Stimulated activated CD8-positive, alpha-beta memory T cell treated with anti-CD3 and anti-CD28 coated beads, Interleukin-15, amount 100 ng/mL, for 4 hours (primary cell): ENCODE measurements around the gene CAMK2G.
"Not testable (repeated sequence)": the region's sequence is repeated elsewhere in the genome, so short reads cannot be mapped to it uniquely, and the experiment has no call there.

ENCODE experiments used
- DNase-seq, 2 donors: peaks; one replicate each; pipeline ENCODE4 v3.0.0-alpha.2; 2020; ENCODE audit warnings: low read depth in 2 of 2

The CAMK2G gene

DNA sequence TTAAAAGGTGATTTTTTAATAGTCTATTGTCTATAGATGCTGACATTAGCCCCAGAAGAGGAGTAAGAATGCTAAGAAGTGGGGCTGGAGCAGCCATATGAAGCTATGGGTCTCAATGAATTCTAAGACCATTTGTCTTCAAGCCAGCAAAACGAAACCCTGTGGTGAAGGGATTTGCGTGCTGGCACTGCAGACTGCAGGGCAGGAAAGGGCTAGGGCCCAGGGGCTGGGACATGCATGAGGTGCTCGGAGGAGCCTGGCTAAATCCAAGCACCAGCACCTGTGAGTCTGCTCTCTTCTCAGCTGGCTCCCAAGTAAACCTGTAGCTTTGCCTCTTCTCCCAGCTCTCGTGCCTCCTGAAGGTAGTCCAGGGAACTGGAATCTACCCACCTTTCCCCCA, 61.7 kb downstream of the CAMK2G start:
- DNase-seq, result no peak

DNA sequence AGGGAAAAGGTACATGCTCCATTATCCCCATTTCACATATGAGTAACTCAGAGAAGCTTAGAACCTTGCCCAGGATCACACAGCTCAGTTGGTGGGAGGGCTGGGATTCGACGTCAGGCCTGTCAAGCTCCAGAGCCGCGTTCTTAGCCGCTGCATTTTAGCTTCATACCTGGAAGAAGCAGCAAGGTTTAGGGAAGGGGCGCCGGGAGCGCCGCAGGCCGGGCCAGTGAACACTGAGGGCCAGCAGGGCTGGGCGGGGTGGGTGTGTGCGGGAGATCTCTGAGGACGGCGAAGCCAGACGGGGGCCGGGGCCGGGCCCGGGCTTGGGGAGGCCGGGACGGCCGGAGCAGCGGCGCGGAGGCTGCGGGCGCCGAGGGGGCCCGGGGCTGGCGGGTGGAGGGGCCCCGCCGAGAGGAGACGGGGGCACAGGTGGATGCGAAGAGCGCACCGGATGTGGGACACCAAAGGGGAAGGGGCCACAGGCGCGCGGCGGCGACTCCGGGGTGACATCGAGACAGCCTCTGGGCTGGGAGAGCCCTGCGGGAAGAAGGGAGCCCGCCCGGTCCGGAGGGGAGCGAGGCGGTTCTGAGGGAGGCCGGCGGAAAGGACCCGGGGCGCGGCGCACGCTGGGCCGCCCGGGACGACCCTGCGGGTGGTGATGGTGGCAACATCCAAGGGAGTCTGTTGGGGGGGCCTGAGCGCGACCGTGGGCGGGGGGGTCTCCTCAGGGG, 63.5 kb downstream of the CAMK2G start:
- peak; percentile 15 to 33 for DNase-seq

DNA sequence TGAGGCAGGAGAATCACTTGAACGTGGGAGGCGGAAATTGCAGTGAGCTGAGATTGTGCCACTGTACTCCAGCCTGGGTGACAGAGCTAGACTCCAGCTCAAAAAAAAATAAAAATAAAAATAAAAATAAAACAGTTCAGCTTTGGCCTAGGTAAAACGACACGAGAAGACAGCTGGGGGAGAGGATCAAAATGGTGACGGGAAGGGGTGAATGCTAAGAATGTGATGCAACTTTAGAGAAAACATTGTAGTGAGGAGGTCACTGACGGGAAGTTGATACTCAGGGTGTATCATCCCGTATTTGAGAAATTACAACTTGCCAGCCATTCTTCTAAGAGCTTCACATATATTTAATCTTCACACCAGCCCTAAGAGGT, 64.0 kb downstream of the CAMK2G start:
- DNase-seq, result no peak

DNA sequence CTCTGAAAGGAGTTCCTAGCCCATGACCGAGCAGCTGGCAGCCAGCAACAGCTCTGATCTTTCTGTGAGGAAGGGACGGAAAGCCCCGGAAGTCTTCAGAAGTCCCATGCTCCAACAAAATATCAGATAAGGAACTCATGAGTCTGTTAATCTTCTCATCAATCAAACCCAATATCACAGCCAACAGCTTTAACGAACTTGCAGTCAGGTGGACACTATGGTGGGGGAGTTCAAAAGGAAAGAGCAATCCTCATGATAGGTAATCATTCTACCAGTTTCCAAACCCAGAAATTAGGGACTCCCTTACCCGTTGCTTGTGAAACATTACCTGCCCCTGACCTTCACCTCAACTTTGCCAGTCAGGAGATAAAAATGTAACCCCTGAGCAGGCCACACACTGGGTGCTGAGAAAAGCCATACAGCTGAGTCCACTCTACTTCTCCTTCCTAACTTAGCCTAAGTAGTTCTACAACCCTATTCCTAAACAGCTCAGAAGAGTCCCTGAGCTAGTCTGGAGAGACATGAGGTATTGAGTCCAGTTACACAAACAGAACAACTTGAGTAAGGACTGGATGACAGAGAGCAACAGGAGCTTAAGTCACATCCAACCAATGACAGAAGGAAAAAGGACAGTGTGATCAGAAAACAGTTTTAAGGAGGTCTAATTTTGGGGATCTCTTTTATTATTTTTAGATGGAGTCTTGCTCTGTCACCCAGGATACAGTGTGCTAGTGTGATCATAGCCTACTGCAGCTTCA, 65.1 kb downstream of the CAMK2G start:
- DNase-seq, result no peak

DNA sequence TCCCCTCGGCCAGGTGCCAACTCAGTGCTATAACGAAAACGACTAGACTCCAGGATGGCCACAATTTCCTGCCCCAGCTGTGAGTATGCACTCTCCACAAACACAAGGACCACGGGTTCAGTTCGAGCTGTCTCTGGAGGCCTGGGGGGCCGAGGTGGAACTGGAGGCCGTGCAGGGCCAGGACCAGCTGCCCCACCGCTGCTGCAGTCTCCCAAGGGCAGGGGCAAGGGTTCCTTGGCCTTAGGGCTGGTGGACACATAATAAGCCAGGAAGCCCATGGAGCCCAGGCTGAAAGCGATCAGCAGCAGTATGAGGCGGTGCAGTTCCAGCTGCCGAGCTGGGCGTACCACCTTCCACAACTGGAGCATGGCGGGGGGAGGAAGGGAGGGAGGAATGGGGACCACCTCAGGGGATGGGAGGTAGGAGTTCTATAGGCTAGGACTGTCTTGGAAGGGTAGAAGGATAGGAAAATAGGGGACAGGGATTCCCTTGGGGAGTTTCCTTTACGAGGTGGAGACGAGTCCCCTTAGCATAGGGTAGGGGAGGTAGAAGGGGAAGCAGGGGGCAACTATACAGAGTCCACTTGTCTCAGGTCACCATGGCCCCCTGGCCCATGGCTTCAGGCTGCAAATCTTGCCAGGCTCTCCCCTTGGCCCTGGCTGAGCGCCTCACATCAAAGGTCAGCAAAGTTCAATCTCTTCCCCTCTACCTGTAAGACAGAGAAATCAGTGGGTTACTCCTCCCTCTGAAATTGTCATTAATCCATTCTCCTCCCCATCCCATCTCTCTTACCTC, 66.1 kb downstream of the CAMK2G start:
- no peak for DNase-seq

DNA sequence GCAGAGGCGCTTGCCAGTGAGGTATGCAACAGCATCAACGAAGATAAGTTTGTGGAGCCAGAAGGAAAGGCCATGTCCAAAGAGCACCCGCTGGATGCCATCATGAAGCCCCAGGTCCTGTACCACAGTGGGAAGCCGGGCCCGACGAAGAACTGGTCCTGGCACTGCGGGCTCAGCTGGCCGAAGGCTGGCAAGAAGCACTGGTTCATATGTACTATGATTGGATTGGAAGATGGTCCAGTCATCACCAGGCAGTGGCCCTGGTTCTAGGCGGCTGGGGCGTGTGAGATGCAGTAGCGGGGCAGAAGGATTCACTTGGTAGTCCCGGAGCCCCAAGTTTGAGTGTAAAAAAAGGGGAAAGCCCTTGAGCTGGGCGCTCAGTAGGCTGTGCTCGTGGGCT, 66.9 kb downstream of the CAMK2G start:
- no peak for DNase-seq

DNA sequence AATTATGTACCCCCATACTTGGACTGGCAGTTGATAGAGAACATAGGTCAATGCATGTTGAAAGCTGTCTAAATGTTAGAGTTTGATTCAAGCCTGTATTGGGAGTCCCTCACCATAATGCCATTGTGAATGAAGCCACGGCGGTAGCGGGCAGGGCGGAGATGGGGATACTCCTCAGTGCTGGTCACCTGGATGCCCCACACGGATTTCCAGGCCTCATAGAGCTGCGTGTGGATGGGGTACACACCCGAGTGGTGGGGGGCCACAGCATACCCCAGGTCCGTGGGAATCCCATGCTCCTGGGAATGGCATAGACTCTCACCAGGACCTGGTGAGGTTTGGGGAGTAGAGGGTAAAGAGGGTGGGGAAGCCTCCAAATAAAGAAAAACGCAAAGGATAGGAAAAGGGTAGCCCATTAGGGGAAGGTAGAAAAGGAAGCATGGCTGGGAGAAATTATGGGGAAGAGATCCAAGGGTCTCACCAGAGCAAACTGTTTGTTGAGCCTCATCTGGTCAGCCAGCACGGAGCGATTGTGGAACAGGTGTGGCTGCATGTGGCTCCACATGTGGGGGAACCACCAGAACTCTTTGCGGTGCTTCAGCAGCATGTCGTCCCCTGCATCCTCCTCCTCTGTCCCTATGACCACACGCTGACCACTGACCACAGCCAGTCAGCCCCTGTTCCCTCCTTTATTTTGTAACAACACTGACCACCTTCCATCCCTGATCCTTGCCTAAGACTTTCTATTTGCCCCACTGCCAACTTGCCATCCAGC, 68.0 kb downstream of the CAMK2G start:
- DNase-seq, result no peak

DNA sequence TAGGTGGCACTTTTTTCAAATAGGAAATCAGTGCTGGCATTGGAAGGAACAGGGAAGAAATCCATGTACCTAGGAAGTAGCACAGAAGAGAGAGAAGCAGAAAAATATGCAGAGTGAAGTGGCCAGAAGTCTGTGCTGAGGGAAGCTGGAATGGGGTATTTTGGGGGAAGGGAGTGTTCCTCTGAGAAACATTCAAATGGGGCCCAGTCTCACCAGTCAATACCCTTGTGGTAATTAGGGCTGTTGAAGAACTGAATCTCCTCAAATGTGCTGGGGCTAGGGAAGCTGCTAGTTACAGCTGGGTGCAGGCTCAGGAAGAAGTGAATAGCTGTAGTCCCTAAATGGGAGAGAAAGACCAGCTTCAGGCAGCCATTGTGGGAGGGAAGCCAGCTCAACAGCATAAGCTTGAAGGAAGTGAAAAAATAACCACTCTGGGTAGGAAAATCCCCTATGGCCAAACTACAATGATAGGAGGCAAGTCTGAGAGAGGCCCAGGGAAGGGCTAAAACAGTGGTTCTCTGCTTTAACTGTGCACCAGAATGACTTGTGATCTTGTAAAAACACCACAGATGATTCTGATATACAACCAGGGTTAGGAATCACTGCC, 70.6 kb downstream of the CAMK2G start:
- no peak for DNase-seq

DNA sequence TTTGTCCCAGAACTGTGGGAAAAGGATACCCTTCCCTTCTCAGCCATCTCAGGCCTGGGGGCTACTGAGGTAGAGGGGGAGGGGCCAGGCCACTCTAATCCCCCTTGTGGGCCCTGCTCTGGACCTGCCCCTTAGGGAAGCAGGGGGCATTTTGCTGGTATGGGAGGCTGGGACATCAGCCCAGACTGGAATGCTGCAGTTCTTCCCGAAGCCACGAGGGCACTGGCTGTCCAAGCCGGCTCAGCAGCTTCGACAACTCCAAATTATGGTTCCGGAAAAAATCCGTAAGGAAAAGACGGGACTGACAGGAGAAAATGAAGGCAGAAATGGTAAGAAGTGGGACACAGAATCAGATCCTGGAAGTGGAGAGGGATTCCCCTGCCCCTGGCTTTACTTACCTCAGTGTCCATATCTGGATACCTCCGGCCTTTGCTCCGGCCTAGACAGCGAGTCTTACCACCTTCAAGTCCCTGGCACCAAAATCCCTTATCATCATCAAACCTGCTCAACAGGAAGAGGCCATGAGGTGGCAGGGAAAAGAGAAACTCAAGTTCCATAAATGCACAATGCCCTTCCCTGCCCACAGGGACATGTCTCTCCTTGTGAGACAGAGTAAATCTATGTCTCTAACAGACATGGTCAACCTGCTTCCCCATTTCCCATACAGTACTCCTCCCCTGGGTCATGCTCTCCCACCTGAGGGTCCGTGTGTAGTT, 71.9 kb downstream of the CAMK2G start:
- no peak for DNase-seq

DNA sequence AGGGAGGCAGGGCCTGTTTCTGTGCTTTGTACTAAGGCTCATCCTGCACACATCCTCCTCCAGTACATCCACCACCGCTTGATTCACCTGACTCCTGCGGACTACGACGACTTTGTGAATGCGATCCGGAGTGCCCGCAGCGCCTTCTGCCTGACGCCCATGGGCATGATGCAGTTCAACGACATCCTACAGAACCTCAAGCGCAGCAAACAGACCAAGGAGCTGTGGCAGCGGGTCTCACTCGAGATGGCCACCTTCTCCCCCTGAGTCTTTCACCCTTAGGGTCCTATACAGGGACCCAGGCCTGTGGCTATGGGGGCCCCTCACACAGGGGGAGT, 73.1 kb downstream of the CAMK2G start:
- DNase-seq, result no peak

DNA sequence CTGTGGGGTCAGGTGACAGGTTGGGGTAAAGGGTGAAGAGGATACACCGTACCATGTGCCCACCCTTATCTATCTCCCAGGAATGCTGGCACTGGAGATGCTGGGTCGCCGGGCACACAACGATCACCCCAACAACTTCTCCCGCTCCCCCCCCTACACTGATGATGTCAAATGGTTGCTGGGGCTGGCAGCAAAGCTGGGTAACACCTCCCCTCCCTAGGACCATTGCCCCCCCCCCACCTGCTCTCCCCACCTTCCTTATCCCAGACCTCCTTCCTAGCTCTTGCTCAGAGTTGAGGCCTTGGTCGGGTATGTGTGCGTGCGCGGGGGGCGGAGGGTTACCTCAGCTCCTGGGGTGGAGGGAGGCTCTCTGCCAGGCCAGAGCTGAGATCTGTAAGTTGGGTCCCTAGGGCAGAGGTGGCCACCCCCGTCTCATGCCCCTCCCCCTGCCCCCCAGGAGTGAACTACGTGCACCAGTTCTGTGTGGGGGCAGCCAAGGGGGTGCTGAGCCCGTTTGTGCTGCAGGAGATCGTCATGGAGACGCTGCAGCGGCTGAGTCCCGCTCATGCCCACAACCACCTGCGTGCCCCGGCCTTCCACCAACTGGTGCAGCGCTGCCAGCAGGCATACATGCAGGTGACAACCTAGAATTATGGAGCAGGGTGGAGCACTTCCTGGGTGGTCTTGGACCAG, 73.6 kb downstream of the CAMK2G start:
- DNase-seq, result no peak

DNA sequence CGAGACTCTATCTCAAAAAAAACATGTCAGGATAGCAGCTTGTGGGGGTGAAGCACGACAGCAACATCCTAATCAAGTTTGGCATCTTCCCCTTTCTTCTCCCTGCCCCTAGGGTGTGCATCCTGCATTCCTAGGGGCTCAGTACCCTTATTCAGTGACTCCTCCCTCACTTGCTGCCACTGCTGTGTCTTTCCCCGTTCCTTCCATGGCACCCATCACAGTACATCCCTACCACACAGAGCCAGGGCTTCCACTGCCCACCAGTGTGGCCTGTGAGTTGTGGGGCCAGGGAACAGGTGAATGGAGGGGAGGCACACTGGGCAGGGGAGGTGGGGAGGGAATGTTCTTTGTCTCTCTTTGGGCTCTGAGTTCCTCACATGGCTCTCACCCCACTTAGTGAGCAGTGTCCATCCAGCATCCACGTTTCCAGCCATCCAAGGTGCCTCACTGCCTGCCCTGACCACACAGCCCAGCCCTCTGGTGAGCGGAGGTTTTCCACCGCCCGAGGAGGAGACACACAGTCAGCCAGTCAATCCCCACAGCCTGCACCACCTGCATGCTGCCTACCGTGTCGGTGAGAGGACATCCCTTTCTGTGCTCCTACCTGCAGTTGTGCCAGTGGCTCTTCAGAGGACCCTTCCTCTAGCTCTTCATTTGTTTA, 74.3 kb downstream of the CAMK2G start:
- DNase-seq, result no peak

DNA sequence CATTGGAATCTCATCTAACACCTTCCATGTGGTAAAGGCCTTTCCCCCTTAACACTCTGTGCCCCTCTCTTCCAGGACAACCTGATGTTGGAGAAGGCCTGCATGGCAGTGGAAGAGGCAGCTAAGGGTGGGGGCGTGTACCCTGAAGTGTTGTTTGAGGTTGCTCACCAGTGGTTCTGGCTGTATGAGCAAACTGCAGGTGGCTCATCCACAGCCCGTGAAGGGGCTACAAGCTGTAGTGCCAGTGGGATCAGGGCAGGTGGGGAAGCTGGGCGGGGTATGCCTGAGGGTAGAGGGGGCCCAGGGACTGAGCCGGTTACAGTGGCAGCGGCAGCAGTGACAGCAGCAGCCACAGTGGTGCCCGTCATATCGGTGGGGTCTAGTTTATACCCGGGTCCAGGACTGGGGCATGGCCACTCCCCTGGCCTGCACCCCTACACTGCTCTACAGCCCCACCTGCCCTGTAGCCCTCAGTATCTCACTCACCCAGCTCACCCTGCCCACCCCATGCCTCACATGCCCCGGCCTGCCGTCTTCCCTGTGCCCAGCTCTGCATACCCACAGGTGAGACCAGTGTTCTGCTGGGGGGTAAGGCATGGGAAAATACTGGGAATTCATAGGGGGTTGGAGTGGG, 75.3 kb downstream of the CAMK2G start:
- no peak for DNase-seq

DNA sequence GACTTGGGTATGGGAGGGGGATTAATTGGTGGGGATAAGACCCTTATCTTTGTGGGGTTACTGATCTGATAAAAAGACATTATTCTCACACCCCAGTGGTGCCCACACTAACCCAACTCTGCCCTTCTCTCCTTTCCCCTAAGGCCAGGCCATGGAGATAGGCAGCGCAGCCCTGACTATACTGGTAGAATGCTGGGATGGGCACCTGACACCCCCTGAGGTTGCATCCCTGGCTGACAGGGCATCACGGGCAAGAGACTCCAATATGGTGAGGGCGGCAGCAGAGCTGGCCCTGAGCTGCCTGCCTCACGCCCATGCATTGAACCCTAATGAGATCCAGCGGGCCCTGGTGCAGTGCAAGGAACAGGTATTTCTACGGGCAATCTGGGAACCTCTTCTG, 76.3 kb downstream of the CAMK2G start:
- no peak for DNase-seq

DNA sequence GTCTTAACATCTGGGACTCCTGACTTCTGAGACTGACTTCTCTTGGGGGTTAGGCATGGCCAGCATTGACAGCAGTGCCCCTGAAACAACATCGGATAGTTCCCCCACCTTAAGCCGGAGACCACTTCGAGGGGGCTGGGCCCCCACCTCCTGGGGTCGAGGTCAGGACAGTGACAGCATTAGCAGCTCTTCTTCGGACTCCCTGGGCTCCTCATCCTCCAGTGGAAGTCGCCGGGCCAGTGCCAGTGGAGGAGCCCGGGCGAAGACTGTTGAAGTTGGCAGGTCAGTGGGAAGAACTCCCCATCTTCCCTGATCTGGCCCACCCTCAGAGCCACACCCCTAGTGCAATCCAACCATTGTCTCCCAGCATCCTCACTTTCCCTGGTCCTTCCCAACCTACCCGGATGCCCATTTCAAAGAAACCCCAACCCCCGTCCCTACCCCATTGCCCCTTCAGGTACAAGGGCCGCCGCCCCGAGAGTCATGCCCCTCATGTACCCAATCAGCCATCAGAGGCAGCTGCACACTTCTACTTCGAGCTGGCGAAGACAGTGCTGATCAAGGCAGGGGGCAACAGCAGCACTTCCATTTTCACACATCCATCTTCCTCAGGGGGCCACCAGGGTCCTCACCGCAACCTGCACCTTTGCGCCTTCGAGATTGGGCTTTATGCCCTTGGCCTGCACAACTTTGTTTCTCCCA, 76.9 kb downstream of the CAMK2G start:
- no peak for DNase-seq

DNA sequence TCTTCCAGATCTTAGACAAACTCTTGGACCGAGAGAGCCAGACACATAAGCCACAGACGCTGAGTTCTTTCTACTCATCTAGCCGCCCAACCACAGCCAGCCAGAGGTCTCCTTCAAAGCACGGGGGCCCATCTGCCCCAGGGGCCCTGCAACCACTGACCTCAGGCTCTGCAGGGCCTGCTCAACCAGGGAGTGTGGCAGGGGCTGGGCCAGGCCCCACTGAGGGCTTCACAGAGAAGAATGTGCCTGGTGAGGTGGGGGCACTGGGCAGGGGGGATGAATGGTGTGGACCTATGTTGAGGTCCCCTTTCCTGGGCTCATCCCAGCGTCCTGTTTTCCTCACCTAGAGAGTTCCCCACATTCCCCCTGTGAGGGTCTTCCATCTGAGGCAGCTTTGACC, 77.6 kb downstream of the CAMK2G start:
- no peak for DNase-seq

DNA sequence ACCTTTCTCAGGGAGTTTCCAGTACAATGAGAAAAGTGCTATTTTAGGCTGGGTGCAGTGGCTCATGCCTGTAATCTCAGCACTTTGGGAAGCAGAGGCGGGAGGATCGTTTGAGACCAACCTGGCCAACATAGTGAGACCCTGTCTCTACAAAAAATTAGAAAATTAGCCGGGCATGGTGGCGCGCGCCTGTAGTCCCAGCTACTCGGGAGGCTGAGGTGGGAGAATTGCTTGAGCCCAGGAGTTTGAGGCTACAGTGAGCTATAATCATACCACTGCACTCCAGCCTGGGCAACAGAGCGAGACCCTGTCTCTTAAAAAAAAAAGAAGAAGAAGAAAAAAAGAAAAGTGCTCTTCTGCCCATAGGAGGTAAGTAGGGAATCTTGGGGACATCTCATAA, 78.3 kb downstream of the CAMK2G start:
- not testable (repeated sequence) for DNase-seq

DNA sequence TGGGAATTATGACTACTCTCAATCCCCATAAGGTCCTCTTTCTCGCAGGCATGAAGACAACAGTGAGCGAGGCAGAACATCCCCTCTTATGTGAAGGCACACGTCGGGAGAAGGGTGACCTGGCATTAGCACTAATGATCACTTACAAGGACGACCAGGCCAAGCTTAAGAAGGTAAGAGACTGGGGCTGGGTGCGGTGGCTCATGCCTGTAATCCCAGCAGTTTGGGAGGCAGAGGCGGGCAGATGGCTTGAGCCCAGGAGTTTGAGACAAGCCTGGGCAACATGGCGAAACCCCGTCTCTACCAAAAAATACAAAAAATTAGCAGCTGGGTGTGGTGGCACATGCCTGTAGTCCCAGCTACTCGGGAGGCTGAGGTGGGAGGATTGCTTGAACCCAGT, 78.9 kb downstream of the CAMK2G start:
- not testable (repeated sequence) for DNase-seq

DNA sequence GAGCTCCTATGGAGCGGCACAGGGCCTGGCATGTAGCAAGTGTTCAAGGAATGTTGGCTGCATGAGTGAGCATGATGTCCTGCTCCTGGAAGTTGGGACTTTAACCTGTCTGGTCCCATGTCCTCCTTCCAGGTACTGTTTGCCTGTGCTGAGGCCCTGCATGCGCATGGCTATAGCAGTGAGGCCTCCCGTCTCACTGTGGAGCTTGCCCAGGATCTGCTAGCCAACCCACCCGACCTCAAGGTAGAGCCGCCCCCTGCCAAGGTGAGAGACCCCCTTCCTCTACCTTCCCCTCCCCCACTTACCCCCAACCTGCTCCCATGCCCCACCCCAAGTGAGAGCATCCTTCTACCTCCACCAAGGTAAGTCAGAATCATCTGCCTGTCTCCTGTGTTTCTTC, 80.9 kb downstream of the CAMK2G start:
- DNase-seq, result no peak
